HG03469 (cell line): ENCODE measurements around the gene CYRIA.

Experiments
- ATAC-seq: cut with Tn5 transposase; IDR thresholded peaks from one replicate; pipeline ENCODE4 v1.9.1; 2021; ENCODE audit warnings: mild to moderate bottlenecking, moderate library complexity, moderate number of reproducible peaks; ENCODE audit not compliant: unreplicated experiment

Gene CYRIA

GRCh38 chr2:16632598-16632997, 33.0 kb downstream of the CYRIA start:
- ATAC-seq = no peak

- no peak for ATAC-seq
These were observed 35.2 kb downstream of the CYRIA start for GRCh38 chr2:16630463-16630862.

- ATAC-seq = no peak
These were observed 35.9 kb downstream of the CYRIA start for GRCh38 chr2:16629770-16630169.

DNA sequence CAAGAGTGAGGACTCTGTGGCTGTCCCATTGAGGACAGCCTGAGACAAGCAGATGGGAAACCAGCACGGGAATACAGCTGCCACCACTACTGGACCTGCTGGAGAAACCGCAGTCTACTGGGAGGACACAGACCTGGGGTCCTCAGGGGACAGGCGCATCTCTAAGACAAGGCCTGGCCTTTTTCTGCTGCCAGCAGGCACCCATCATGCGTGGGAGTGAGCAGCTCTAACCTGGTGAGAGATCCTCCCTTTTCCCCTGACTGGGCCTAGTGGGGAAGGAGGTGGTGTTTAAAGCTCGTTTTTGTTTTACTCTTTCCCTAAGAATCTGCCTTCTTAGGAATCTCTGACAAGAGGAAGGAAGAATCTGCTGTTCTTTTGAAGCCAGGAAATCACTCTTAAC, 36.6 kb downstream of the CYRIA start:
- no peak for ATAC-seq

- ATAC-seq = no peak
These were observed 37.3 kb downstream of the CYRIA start for GRCh38 chr2:16628314-16628713.

GRCh38 chr2:16626997-16627605, 38.5 kb downstream of the CYRIA start:
- no peak for ATAC-seq

GRCh38 chr2:16626497-16626896, 39.1 kb downstream of the CYRIA start:
- no peak for ATAC-seq

DNA sequence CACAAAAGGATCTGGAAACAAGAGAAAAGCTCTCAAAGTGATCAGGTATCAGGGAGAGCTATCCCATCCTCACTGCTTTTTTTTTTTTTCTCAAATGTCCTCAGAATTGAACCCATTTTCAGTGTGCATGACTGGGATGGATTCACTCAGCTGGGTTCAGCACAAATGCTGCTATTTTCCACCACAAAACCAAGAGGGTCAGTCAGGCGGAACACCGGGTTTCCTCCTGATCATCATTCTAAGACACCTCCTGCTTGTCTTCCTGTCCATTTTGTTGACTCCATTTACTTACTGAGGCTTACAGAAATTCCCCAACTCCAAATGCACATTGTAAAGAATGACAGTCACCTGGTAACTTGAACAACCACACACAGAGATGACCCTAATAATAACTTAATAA, 39.9 kb downstream of the CYRIA start:
- peak; percentile 77 for ATAC-seq

DNA sequence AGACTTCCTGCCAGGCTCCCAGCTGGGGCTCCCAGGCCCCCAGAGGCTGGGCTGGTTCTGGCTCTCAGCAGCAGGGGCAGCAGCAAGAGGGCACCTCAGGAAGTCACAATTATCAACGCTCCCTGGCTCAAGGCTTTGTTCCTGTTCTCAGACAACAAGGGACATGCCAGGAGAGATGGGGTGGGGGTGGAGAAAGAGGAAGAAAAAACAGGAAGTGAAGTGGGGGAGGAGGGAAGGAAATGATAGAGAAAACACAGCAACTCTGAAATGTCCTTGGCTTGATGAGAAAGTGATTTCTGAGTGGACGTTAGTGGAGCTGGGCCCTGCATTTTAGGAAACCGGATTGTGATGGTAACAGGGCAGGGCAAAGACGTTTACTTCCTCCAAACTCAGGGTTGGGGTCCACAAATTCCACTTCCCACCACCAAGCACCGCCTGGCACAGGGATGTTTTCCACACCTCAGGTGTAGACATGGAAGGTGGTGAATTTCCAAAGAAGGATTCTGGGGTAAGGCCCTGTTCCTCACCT, 40.4 kb downstream of the CYRIA start:
- ATAC-seq = no peak

GRCh38 chr2:16624436-16624780, 41.2 kb downstream of the CYRIA start:
- no peak for ATAC-seq

DNA sequence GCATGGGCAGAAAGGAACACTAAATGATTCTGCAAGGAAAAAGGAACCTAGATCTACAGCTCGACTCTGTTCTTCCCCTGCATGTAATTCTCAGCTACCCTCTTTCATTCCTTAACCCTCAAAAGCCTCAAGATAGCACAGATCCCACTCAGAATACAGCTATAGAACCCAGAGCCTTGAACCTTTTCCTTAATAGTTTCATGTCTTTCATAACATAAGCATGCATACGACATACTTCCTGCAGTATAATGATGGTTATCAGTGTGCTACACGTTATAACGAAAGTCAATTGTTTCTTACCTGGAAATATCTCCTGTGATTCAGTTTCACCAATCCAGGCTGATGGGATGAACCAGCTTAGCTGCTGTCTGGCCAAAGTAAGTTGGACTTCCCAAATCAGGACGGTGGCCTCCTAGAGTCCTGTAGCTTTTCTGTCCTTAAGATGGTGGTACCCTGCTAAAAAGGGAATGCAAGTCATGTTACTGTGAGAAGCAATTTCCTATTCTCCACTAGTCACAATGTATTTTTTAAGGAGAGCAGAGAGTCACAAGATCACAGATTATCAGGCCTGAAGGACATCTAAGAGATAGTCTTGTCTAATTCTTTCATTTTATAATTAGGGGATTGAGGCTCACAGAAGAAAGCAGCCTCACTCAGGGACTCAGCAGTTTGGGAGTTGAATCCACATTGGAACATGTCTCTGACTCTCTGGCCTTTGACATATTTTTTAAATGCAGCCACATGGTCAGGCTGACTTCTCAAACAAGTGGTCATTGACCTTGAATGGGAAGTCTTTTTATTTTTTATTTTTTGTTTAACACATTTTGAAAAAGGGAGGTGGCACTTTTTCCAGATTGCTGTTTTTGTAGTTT, 41.8 kb downstream of the CYRIA start:
- no peak for ATAC-seq

DNA sequence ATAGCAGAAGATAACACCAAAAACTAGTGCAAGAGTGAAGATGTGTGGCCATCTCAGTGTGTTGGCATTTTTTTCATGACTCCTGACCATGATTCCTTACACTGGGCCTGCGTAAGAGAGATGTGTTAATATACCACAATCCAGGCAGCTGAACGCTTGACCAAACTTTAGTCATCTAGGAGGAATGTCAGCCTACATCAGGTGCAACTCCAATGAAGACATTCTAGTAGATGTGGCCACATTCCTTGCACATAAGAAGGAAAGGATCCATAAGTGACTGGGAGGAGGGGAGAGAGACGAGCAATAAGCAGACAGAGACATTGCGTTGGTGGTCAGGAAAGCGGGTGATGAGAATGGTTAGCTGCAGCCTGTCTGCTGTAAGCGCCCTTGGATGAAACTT, 42.6 kb downstream of the CYRIA start:
- no peak for ATAC-seq

DNA sequence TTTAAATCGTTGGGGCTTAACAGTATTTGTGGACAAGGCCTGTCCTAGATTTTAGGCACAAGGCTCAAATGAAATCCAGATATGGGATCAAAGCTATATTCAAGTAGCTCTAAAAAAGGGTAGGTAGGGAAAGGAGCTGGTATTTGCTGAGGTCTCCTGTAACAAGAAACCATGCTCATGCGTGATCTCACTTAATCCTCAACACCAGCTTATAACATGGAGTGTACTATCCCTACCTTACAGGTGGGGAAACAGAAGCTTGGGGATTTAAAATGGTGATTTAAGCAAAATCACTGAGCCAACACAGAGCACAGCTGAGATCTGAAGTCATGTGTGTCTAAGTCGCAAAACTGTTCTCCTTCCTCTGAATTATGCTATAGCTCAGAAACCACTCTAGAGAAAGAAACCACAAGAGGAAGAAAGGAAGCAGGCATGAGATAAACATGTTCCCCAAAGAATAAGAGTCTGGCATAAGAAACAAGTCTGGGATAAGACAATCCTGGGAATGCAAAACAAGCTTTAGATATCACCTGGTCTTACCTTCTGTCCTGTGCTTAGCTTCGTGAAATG, 43.1 kb downstream of the CYRIA start:
- ATAC-seq = no peak

GRCh38 chr2:16621316-16621715, 44.3 kb downstream of the CYRIA start:
- ATAC-seq = no peak

DNA sequence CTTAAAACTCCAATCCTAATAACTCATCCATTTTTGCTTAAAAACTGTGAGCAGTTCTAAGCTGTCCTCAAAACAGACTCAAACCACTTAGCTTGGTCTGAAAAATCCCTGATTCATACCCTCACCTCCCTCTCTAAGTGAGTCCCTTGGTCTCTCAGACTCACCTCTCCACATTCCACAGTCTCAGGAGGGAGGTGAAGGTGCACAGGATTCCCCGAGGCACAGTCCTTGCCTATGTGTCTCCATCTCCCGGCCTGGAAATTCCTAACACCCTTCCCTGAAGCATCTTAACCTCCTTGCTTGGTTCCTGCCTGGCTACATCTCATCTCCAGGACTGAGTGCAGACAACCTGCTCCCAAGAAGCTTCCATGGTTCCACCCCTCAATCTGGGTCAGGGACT, 45.0 kb downstream of the CYRIA start:
- no peak for ATAC-seq

- ATAC-seq = no peak
These were observed 45.9 kb downstream of the CYRIA start for GRCh38 chr2:16619576-16620245.

DNA sequence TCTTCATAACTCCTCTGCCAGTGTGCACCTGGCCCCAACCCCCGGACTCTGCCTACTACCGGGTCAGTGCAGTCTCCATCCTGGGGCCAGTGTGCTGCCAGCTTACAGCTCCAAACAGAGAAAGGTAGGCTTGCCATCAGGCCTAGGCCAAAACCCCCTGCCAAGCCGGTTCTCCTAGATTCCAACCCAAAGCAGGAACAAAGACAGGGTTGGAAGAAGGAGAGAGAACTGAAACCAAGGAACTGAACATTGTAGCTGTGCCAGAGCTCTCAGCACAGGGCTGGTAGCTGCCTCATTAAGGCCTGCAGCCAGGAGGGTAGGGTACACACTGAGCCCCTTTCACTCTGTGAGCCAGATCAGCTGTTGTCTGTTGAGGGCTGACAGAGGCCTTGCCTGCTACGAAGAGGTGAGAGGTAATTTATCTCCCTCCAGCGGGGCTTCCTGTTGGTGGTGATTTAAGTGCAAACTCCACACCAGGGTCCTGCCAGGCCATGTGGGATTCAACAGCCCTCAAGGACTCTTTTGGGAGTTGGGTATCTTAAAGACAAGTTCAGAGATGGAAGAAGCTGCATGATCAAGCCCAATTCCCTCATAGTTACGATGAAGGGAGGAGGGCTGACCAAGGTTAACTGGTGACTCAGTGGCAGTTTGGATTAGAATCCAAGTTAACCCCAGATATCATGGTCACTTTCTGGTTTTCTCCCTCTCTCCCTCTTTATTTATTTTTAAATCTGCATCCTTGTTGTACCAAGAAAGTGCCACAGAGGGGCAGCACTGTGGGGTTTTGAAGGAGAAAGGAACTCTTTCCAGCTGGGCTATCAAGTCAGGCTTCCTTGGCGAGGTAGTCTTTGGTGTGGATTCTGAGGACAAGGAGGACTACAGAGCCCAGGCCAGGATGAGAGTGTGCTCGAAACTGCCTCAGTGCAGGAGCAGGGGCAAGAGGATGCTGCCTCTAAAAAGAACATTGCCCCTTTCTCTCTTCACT, 48.1 kb downstream of the CYRIA start:
- no peak for ATAC-seq
